ENCODE results near the gene TBC1D5. TPM values are rescaled to one million over a fixed set of nuclear protein-coding genes. Genes with fewer than 3 reads are reported as not detected.

Gene TBC1D5
- total RNA-seq, 1 donor from 2014 or later = 55.6 TPM

DNA sequence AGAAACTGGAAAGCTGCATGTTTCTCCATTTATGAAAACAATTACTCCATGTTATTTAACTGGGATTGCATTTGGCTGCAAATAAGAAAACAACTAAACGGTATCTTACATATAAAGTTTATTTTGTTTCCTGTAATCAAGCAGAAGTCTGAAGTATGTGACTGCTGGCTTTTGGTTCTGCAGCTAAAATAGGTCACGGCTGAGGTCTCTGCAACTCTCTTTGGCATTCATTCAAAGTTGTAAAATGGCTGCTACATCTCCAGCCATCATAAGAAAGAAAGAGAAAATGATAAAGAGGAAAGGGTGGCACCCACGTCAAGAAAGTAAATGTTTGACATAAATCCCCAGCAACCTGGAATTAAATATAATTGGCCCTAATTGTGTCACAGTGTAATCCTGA is 406.1 kb downstream of the TBC1D5 start:
- TF ChIP-seq, protein P1, sequence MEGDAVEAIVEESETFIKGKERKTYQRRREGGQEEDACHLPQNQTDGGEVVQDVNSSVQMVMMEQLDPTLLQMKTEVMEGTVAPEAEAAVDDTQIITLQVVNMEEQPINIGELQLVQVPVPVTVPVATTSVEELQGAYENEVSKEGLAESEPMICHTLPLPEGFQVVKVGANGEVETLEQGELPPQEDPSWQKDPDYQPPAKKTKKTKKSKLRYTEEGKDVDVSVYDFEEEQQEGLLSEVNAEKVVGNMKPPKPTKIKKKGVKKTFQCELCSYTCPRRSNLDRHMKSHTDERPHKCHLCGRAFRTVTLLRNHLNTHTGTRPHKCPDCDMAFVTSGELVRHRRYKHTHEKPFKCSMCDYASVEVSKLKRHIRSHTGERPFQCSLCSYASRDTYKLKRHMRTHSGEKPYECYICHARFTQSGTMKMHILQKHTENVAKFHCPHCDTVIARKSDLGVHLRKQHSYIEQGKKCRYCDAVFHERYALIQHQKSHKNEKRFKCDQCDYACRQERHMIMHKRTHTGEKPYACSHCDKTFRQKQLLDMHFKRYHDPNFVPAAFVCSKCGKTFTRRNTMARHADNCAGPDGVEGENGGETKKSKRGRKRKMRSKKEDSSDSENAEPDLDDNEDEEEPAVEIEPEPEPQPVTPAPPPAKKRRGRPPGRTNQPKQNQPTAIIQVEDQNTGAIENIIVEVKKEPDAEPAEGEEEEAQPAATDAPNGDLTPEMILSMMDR (IDR thresholded peaks at IDR 0.05; ENCODE audit: unreplicated experiment) = no peak
- no peak for DNase-seq (ENCODE audit: low spot score, unreplicated experiment)
- Mint-ChIP-seq H3K27ac (no peak overlapping the region), H3K27me3 (no peaks in the 10 kb centered on the region), H3K36me3 (ENCODE audit: insufficient read depth) (peaks cover 3% of the 10 kb centered on the region), H3K4me1 (ENCODE audit: low read depth) (peaks cover 14% of the 10 kb centered on the region), H3K4me3 (ENCODE audit: low read depth) (no peak overlapping the region), H3K9me3 (ENCODE audit: low read depth) (no peaks in the 10 kb centered on the region)

DNA sequence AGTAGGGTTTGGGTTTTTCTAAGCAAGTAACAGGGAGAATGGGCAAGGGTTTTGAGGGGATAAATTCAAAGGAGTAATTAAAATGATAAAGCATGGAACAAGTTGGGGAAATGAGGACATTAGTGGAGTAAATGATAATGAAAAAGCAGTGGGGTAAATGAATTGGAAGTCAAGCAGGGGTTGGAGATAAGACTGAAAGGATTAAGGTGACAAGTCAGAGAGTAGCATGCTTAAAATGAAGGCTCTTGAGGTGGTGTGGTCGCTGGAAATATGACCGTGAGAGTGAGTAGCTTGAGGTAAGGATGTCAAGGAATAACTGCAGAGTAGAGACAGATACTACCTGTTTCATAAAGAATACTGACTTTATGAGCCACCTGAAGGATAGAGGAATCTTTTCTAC is 408.5 kb downstream of the TBC1D5 start:
- Mint-ChIP-seq H3K27ac (no peak overlapping the region), H3K27me3 (no peaks in the 10 kb centered on the region), H3K36me3 (ENCODE audit: insufficient read depth) (peaks cover 3% of the 10 kb centered on the region), H3K4me3 (ENCODE audit: low read depth) (no peak overlapping the region), H3K4me1 (ENCODE audit: low read depth) (peaks cover 7% of the 10 kb centered on the region), H3K9me3 (ENCODE audit: low read depth) (no peaks in the 10 kb centered on the region)
- DNase-seq (ENCODE audit: low spot score, unreplicated experiment) = no peak
- TF ChIP-seq, protein P1 (IDR thresholded peaks at IDR 0.05; ENCODE audit: unreplicated experiment) = no peak

- TF ChIP-seq, protein P1 (IDR thresholded peaks at IDR 0.05; ENCODE audit: unreplicated experiment) = no peak
- no peak overlapping the region for H3K4me3 Mint-ChIP-seq (ENCODE audit: low read depth)
- DNase-seq (ENCODE audit: low spot score, unreplicated experiment) = no peak
- H3K36me3 Mint-ChIP-seq (ENCODE audit: insufficient read depth) = peaks cover 3% of the 10 kb centered on the region
- H3K9me3 Mint-ChIP-seq (ENCODE audit: low read depth) = no peaks in the 10 kb centered on the region
- peaks cover 2% of the 10 kb centered on the region for H3K4me1 Mint-ChIP-seq (ENCODE audit: low read depth)
- no peak overlapping the region for H3K27ac Mint-ChIP-seq
- H3K27me3 Mint-ChIP-seq = no peaks in the 10 kb centered on the region
These were observed 409.0 kb downstream of the TBC1D5 start for GRCh38 chr3:17333446-17333845.

- Mint-ChIP-seq H3K4me3 (ENCODE audit: low read depth) (no peak overlapping the region), H3K9me3 (ENCODE audit: low read depth) (no peaks in the 10 kb centered on the region), H3K27me3 (no peaks in the 10 kb centered on the region), H3K36me3 (ENCODE audit: insufficient read depth) (no peaks in the 10 kb centered on the region), H3K4me1 (ENCODE audit: low read depth) (no peaks in the 10 kb centered on the region), H3K27ac (no peak overlapping the region)
- TF ChIP-seq, protein P1 (IDR thresholded peaks at IDR 0.05; ENCODE audit: unreplicated experiment) = no peak
- no peak for DNase-seq (ENCODE audit: low spot score, unreplicated experiment)
These were observed 411.8 kb downstream of the TBC1D5 start for GRCh38 chr3:17330660-17331059.

GRCh38 chr3:17329927-17330326 is 412.5 kb downstream of the TBC1D5 start:
- no peak for DNase-seq (ENCODE audit: low spot score, unreplicated experiment)
- Mint-ChIP-seq H3K27me3 (no peaks in the 10 kb centered on the region), H3K36me3 (ENCODE audit: insufficient read depth) (no peaks in the 10 kb centered on the region), H3K27ac (no peak overlapping the region), H3K4me3 (ENCODE audit: low read depth) (no peak overlapping the region), H3K4me1 (ENCODE audit: low read depth) (no peaks in the 10 kb centered on the region), H3K9me3 (ENCODE audit: low read depth) (no peaks in the 10 kb centered on the region)
- TF ChIP-seq, protein P1 (IDR thresholded peaks at IDR 0.05; ENCODE audit: unreplicated experiment) = no peak
